SK-N-SH (cell line): Measurements from ENCODE around the gene GOT1. TPM values are rescaled to one million over a fixed set of nuclear protein-coding genes. Genes with fewer than 3 reads are reported as not detected.

Experiments used
- CTCF ChIA-PET: fragments of 300-600, 350-600 bp; formaldehyde crosslinking; extraction: SDS; loops from one replicate; lab custom pipeline; 2021; lab: Yijun Ruan, JAX
- POLR2A ChIA-PET: fragments of 350-600 bp; sonication (Branson Sonifier 250); formaldehyde crosslinking; extraction: SDS; loops from one replicate; lab custom pipeline; 2020; ENCODE audit warnings: antibody characterized with exemption, inconsistent platforms; lab: Yijun Ruan, JAX
- DNase-seq: peaks from one replicate; pipeline ENCODE4 v3.0.0; 2012
- H2AFZ ChIP-seq: fragments of 200-600 bp; sonication (generic); 2 replicates; pipeline ENCODE4 v1.8.1; 2016; ENCODE audit warnings: antibody characterized with exemption, mild to moderate bottlenecking, low read depth
- H3F3A ChIP-seq: fragments of 200-600 bp; sonication (generic); replicated peaks from 2 replicates; pipeline ENCODE3; 2016; ENCODE audit warnings: antibody characterized with exemption, mild to moderate bottlenecking; ENCODE audit not compliant: insufficient read depth
- H3K27ac ChIP-seq, 2 experiments: fragments of 200-500 bp in 1 of 2; fragments of 200-600 bp in 1 of 2; sonication (Bioruptor generic) in 1 of 2; sonication (generic), shearing (Covaris generic) in 1 of 2; 2 replicates each; pipeline versions ENCODE4 v1.5.1 to v1.6.1; 2014 to 2016; ENCODE audit warnings: low read depth in 2 of 2, inconsistent platforms in 1 of 2, low read length in 1 of 2, mild to moderate bottlenecking in 1 of 2, mixed read lengths in 1 of 2
- H3K27me3 ChIP-seq: fragments of 200-600 bp; sonication (generic), shearing (Covaris generic); 2 replicates; pipeline ENCODE4 v1.6.1; 2016; ENCODE audit warnings: mixed run types; ENCODE audit not compliant: insufficient read depth
- H3K36me3 ChIP-seq, 2 experiments: fragments of 200-500 bp in 1 of 2; fragments of 200-600 bp in 1 of 2; sonication (Bioruptor generic) in 1 of 2; sonication (generic) in 1 of 2; replicated peaks in 1 of 2; 2 replicates each; pipeline versions ENCODE3 to v1.5.1; 2014 to 2016; ENCODE audit warnings: low read length in 1 of 2, mild to moderate bottlenecking in 1 of 2; ENCODE audit not compliant: insufficient read depth in 2 of 2, control insufficient read depth in 1 of 2
- H3K4me1 ChIP-seq, 2 experiments: fragments of 200-500 bp in 1 of 2; fragments of 200-600 bp in 1 of 2; sonication (Bioruptor generic) in 1 of 2; sonication (generic), shearing (Covaris generic) in 1 of 2; 2 replicates each; pipeline versions ENCODE4 v1.5.1 to v1.6.1; 2014 to 2016; ENCODE audit warnings: low read depth in 1 of 2, low read length in 1 of 2, mixed run types in 1 of 2; ENCODE audit not compliant: insufficient read depth in 2 of 2, control insufficient read depth in 1 of 2
- H3K4me2 ChIP-seq: fragments of 200-600 bp; sonication (generic), shearing (Covaris generic); 2 replicates; pipeline ENCODE4 v1.6.1; 2017; ENCODE audit warnings: mixed run types
- H3K4me3 ChIP-seq, 2 experiments: fragments of 200-500 bp in 1 of 2; fragments of 200-600 bp in 1 of 2; sonication (Bioruptor generic) in 1 of 2; sonication (generic), shearing (Covaris generic) in 1 of 2; 2 replicates each; pipeline versions ENCODE4 v1.5.1 to v1.8.1; 2014 to 2016; ENCODE audit warnings: low read depth in 2 of 2, inconsistent platforms in 1 of 2, low read length in 1 of 2, mild to moderate bottlenecking in 1 of 2, mixed read lengths in 1 of 2, moderate library complexity in 1 of 2
- H3K79me2 ChIP-seq: fragments of 200-600 bp; sonication (generic); 2 replicates; pipeline ENCODE4 v1.8.1; 2017; ENCODE audit warnings: mild to moderate bottlenecking; ENCODE audit not compliant: insufficient read depth
- H3K9ac ChIP-seq: fragments of 200-600 bp; sonication (generic); 2 replicates; pipeline ENCODE4 v1.6.1; 2017; ENCODE audit warnings: mixed run types
- H3K9me2 ChIP-seq: fragments of 200-600 bp; sonication (generic); 2 replicates; pipeline ENCODE4 v1.6.1; 2017; ENCODE audit warnings: mixed run types
- H3K9me3 ChIP-seq: fragments of 200-600 bp; sonication (generic); 2 replicates; pipeline ENCODE4 v1.6.1; 2017; ENCODE audit warnings: mixed run types, mild to moderate bottlenecking, moderate library complexity
- H4K20me1 ChIP-seq: fragments of 200-600 bp; sonication (generic); 2 replicates; pipeline ENCODE4 v1.6.1; 2017; ENCODE audit warnings: mild to moderate bottlenecking, mixed run types; ENCODE audit not compliant: insufficient read depth
- ELF1 ChIP-seq: IDR thresholded peaks from 2 replicates; pipeline ENCODE4 v1.4.0; 2012
- EZH2phosphoT487 ChIP-seq: fragments of 200-600 bp; sonication (generic); IDR thresholded peaks from 2 replicates; pipeline ENCODE4 v1.6.1; 2017; ENCODE audit warnings: low read depth, mixed run types, mild to moderate bottlenecking, antibody characterized with exemption, moderate library complexity, borderline replicate concordance
- JUND ChIP-seq: IDR thresholded peaks from 2 replicates; pipeline ENCODE4 v1.4.0; 2012
- POLR2AphosphoS5 ChIP-seq: IDR thresholded peaks from 2 replicates; pipeline ENCODE4 v1.6.1; 2012; ENCODE audit warnings: low read depth, low read length
- RCOR1 ChIP-seq: fragments of 150-350 bp; IDR thresholded peaks from 2 replicates; pipeline ENCODE4 v1.6.1; 2017; ENCODE audit warnings: antibody characterized with exemption, low read length
- SIN3A ChIP-seq: IDR thresholded peaks from 2 replicates; pipeline ENCODE4 v1.6.1; 2012; ENCODE audit warnings: low read depth, mild to moderate bottlenecking, low read length, moderate library complexity, borderline replicate concordance
- TAF1 ChIP-seq: IDR thresholded peaks from 2 replicates; pipeline ENCODE4 v1.6.1; 2012; ENCODE audit warnings: low read depth, mild to moderate bottlenecking, low read length, moderate library complexity, borderline replicate concordance
- TCF12 ChIP-seq: IDR thresholded peaks from 2 replicates; pipeline ENCODE4 v1.4.0; 2012
- WGBS: methylation state at CpG from one replicate; pipeline ENCODE4 v1.1.6; 2017; ENCODE audit warnings: low lambda C conversion rate; 5-methylcytosine and 5-hydroxymethylcytosine counted together
- polyA plus RNA-seq, 3 experiments: library from polyadenylated mRNA; depleted of rRNA; stranded (reverse); fragments of >200 nt; gene quantifications; 2 replicates each; pipeline ENCODE4 v1.2.3, GENCODE V29; 2012
- TF ChIP-seq, protein P1 (sequence below): IDR thresholded peaks from 2 replicates; pipeline ENCODE4; 2012
- TF ChIP-seq, protein P2 (sequence below): fragments of 150-350 bp; IDR thresholded peaks from 2 replicates; pipeline ENCODE4 v1.6.1; 2017; ENCODE audit warnings: antibody characterized with exemption, low read length, low read depth, borderline replicate concordance
- TF ChIP-seq, protein P3 (sequence below): fragments of 200-600 bp; sonication (generic); IDR thresholded peaks from 2 replicates; pipeline ENCODE4 v1.6.1; 2017; ENCODE audit warnings: antibody characterized with exemption, mild to moderate bottlenecking, moderate library complexity
- TF ChIP-seq, protein P4 (sequence below): IDR thresholded peaks from 2 replicates; pipeline ENCODE4 v1.6.1; 2012; ENCODE audit warnings: mild to moderate bottlenecking, low read depth, low read length, moderate library complexity
- TF ChIP-seq, protein P5 (sequence below): fragments of 150-350 bp; IDR thresholded peaks from 2 replicates; pipeline ENCODE4 v1.6.1; 2016; ENCODE audit warnings: mild to moderate bottlenecking, low read depth, low read length

GOT1 gene
- polyA plus RNA-seq, 1 of the 3 experiments (the other 2 are of a cell fraction) = 9.8 TPM

DNA sequence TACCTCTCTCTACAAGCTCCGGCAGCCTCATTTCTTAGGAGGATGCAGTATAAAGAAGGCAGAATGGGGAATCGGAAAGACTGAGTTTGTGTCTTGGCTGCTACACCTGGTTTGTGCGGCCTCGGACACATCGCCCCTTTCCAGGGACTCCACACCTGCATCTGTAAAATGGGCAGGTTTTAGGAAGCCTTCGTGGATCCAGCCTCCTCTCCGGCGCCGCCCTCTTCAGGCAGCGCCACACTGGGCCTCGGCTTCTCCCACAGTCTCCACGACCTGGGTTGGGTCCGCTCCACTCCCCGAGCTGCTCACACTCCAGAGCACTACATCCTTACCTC lies 341 bp downstream of the GOT1 start:
- DNase-seq = no peak
- ChIA-PET POLR2A (interaction anchor here (0.9 to 2.1 kb wide), 6 partner anchors 16 to 302 kb away, joined by 3 to 6 read pairs (median 3); partner anchors contain the start of genes CNNM1, CUTC and SLC25A28), CTCF (interaction anchor here (1.0 to 3.0 kb wide), 6 partner anchors 30 to 416 kb away, joined by 3 to 12 read pairs (median 4); no protein-coding TSS in a partner anchor)
- no peaks in the 10 kb centered on the region for H3K9me2 ChIP-seq
- H3F3A ChIP-seq = peaks cover 3% of the 10 kb centered on the region
- 4% methylated on average over 12 of the region's 14 CpGs for WGBS
- H3K27ac ChIP-seq = peak overlapping the region; percentile 36 to 49; a peak in 3 of 4 replicates
- peak overlapping the region; percentile 99 for H2AFZ ChIP-seq
- H3K79me2 ChIP-seq = peaks cover 53% of the 10 kb centered on the region
- H3K4me1 ChIP-seq = peaks cover 8 to 10% of the 10 kb centered on the region in 2 experiments; a peak in 2 of 4 replicates
- peaks cover 6 to 14% of the 10 kb centered on the region in 2 experiments for H3K36me3 ChIP-seq
- H3K27me3 ChIP-seq = no peaks in the 10 kb centered on the region
- H4K20me1 ChIP-seq = no peaks in the 10 kb centered on the region
- no peaks in the 10 kb centered on the region for H3K9me3 ChIP-seq
- peak overlapping the region; percentile 94 for H3K4me2 ChIP-seq
- H3K9ac ChIP-seq = peak overlapping the region; percentile 88
- TF ChIP-seq, protein P1, sequence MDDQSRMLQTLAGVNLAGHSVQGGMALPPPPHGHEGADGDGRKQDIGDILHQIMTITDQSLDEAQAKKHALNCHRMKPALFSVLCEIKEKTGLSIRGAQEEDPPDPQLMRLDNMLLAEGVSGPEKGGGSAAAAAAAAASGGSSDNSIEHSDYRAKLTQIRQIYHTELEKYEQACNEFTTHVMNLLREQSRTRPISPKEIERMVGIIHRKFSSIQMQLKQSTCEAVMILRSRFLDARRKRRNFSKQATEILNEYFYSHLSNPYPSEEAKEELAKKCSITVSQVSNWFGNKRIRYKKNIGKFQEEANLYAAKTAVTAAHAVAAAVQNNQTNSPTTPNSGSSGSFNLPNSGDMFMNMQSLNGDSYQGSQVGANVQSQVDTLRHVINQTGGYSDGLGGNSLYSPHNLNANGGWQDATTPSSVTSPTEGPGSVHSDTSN = no peak
- TF ChIP-seq, protein P2, sequence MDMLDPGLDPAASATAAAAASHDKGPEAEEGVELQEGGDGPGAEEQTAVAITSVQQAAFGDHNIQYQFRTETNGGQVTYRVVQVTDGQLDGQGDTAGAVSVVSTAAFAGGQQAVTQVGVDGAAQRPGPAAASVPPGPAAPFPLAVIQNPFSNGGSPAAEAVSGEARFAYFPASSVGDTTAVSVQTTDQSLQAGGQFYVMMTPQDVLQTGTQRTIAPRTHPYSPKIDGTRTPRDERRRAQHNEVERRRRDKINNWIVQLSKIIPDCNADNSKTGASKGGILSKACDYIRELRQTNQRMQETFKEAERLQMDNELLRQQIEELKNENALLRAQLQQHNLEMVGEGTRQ = no peak
- no peak for TF ChIP-seq EZH2phosphoT487
- TF ChIP-seq, protein P3, sequence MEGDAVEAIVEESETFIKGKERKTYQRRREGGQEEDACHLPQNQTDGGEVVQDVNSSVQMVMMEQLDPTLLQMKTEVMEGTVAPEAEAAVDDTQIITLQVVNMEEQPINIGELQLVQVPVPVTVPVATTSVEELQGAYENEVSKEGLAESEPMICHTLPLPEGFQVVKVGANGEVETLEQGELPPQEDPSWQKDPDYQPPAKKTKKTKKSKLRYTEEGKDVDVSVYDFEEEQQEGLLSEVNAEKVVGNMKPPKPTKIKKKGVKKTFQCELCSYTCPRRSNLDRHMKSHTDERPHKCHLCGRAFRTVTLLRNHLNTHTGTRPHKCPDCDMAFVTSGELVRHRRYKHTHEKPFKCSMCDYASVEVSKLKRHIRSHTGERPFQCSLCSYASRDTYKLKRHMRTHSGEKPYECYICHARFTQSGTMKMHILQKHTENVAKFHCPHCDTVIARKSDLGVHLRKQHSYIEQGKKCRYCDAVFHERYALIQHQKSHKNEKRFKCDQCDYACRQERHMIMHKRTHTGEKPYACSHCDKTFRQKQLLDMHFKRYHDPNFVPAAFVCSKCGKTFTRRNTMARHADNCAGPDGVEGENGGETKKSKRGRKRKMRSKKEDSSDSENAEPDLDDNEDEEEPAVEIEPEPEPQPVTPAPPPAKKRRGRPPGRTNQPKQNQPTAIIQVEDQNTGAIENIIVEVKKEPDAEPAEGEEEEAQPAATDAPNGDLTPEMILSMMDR = peak; percentile 16
- no peak for TF ChIP-seq RCOR1
- peak overlapping the region; percentile 98 for H3K4me3 ChIP-seq

DNA sequence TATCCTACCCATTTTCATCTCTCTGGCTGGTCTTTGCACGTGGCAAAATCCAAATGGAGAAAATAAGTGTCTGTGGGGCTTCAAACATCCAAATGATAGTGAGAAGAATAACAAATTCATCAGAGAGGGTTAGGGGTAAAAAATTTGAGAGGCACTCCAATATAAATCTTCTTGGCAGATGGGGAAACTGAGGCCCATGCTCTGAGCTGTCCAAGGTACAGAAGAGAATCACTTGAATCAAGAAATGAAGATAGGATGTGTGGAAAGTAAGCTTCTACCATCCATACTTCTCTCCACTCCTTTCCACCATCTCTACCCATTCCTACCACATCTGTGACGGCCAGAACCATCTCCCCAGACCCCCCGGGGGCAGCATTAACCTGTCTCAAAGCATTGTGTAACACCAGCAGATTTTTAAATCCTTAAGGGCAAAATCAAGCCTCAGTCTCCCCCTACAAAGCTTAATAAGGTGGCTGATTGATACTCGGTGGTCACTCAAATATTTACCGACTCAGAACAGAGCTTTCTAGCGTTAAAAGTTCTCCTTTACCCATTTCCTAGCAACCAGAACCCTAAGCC lies 818 bp downstream of the GOT1 start:
- Histone ChIP-seq H3K4me3 (peak overlapping the region; percentile 98), H2AFZ (peak overlapping the region; percentile 99), H3F3A (no peaks in the 10 kb centered on the region), H3K9me2 (no peaks in the 10 kb centered on the region), H4K20me1 (no peaks in the 10 kb centered on the region), H3K9me3 (no peaks in the 10 kb centered on the region), H3K27me3 (no peaks in the 10 kb centered on the region), H3K9ac (peak overlapping the region; percentile 88), H3K36me3 (peaks cover 4 to 17% of the 10 kb centered on the region in 2 experiments), H3K27ac (no peak overlapping the region), H3K4me1 (peaks cover 8 to 10% of the 10 kb centered on the region in 2 experiments; a peak in 2 of 4 replicates), H3K4me2 (peak overlapping the region; percentile 94), H3K79me2 (peaks cover 53% of the 10 kb centered on the region)
- POLR2A ChIA-PET = interaction anchor here (1.1 to 2.1 kb wide), 2 partner anchors 191 to 303 kb away, joined by 4 to 6 read pairs; partner anchors contain the start of genes CUTC and SLC25A28
- TF ChIP-seq TCF12 (no peak), JUND (no peak), ELF1 (no peak), TAF1 (no peak), EZH2phosphoT487 (no peak), POLR2AphosphoS5 (no peak), SIN3A (no peak)
- TF ChIP-seq, protein P4, sequence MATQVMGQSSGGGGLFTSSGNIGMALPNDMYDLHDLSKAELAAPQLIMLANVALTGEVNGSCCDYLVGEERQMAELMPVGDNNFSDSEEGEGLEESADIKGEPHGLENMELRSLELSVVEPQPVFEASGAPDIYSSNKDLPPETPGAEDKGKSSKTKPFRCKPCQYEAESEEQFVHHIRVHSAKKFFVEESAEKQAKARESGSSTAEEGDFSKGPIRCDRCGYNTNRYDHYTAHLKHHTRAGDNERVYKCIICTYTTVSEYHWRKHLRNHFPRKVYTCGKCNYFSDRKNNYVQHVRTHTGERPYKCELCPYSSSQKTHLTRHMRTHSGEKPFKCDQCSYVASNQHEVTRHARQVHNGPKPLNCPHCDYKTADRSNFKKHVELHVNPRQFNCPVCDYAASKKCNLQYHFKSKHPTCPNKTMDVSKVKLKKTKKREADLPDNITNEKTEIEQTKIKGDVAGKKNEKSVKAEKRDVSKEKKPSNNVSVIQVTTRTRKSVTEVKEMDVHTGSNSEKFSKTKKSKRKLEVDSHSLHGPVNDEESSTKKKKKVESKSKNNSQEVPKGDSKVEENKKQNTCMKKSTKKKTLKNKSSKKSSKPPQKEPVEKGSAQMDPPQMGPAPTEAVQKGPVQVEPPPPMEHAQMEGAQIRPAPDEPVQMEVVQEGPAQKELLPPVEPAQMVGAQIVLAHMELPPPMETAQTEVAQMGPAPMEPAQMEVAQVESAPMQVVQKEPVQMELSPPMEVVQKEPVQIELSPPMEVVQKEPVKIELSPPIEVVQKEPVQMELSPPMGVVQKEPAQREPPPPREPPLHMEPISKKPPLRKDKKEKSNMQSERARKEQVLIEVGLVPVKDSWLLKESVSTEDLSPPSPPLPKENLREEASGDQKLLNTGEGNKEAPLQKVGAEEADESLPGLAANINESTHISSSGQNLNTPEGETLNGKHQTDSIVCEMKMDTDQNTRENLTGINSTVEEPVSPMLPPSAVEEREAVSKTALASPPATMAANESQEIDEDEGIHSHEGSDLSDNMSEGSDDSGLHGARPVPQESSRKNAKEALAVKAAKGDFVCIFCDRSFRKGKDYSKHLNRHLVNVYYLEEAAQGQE = no peak
- TF ChIP-seq, protein P2 = no peak
- TF ChIP-seq, protein P5, sequence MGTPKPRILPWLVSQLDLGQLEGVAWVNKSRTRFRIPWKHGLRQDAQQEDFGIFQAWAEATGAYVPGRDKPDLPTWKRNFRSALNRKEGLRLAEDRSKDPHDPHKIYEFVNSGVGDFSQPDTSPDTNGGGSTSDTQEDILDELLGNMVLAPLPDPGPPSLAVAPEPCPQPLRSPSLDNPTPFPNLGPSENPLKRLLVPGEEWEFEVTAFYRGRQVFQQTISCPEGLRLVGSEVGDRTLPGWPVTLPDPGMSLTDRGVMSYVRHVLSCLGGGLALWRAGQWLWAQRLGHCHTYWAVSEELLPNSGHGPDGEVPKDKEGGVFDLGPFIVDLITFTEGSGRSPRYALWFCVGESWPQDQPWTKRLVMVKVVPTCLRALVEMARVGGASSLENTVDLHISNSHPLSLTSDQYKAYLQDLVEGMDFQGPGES = no peak
- CTCF ChIA-PET = interaction anchor here (1.0 to 3.0 kb wide), 4 partner anchors 37 to 182 kb away, joined by 3 to 12 read pairs (median 4); no protein-coding TSS in a partner anchor
- WGBS = 5% methylated on average over 6 of the region's 6 CpGs
- no peak for DNase-seq
